Neural progenitor cell (in vitro differentiated cells): Measurements from ENCODE around the gene PCCB. TPM values are rescaled to one million over a fixed set of nuclear protein-coding genes. Genes with fewer than 3 reads are reported as not detected.

Experiments
- DNase-seq: peaks from one replicate; pipeline ENCODE4 v3.0.0-alpha.2; 2016; ENCODE audit warnings: low spot score
- H2AFZ ChIP-seq: fragments of 200-600 bp; sonication (generic); replicated peaks from 2 replicates; pipeline ENCODE4 v1.6.1; 2016; ENCODE audit warnings: antibody characterized with exemption
- H3F3A ChIP-seq: fragments of 200-600 bp; sonication (generic); 2 replicates; pipeline ENCODE4 v1.6.1; 2016; ENCODE audit warnings: antibody characterized with exemption, low read depth
- H3K27ac ChIP-seq: fragments of 200-600 bp; sonication (generic); 2 replicates; pipeline ENCODE4 v1.5.1; 2016; ENCODE audit warnings: mild to moderate bottlenecking
- H3K27me3 ChIP-seq: fragments of 200-600 bp; sonication (generic); 2 replicates; pipeline ENCODE4 v1.6.1; 2016; ENCODE audit warnings: mild to moderate bottlenecking, moderate library complexity
- H3K36me3 ChIP-seq: fragments of 200-600 bp; sonication (generic); 2 replicates; pipeline ENCODE4 v1.5.1; 2016
- H3K4me1 ChIP-seq: fragments of 200-600 bp; sonication (generic); 2 replicates; pipeline ENCODE4 v1.6.1; 2016; ENCODE audit warnings: mixed run types
- H3K4me2 ChIP-seq: fragments of 200-600 bp; sonication (generic); 2 replicates; pipeline ENCODE4 v1.6.1; 2016
- H3K4me3 ChIP-seq: fragments of 200-600 bp; sonication (generic); 2 replicates; pipeline ENCODE4 v1.5.1; 2016
- H3K79me2 ChIP-seq: fragments of 200-600 bp; sonication (generic); 2 replicates; pipeline ENCODE4 v1.6.1; 2016; ENCODE audit warnings: low read depth
- H3K9ac ChIP-seq: fragments of 200-600 bp; sonication (generic); 2 replicates; pipeline ENCODE4 v1.6.1; 2016
- H3K9me3 ChIP-seq: fragments of 200-600 bp; sonication (generic); 2 replicates; pipeline ENCODE4 v1.5.1; 2016; ENCODE audit warnings: low read depth
- H4K20me1 ChIP-seq: fragments of 200-600 bp; sonication (generic); 2 replicates; pipeline ENCODE4 v1.6.1; 2016; ENCODE audit warnings: low read depth
- H3K27ac Mint-ChIP-seq: 3 replicates; pipeline ENCODE4 v1.8.0; 2021; ENCODE audit warnings: mixed read lengths
- H3K27me3 Mint-ChIP-seq: 2 replicates; pipeline ENCODE4 v1.8.0; 2022; ENCODE audit warnings: low read depth, mild to moderate bottlenecking, inconsistent platforms, moderate library complexity, mixed read lengths; ENCODE audit not compliant: insufficient read depth
- H3K36me3 Mint-ChIP-seq: 3 replicates; pipeline ENCODE4 v1.8.0; 2021; ENCODE audit warnings: mixed read lengths
- H3K4me1 Mint-ChIP-seq: 3 replicates; pipeline ENCODE4 v1.8.0; 2021; ENCODE audit warnings: mixed read lengths
- H3K4me3 Mint-ChIP-seq: 3 replicates; pipeline ENCODE4 v1.8.0; 2021; ENCODE audit warnings: mild to moderate bottlenecking, moderate library complexity, mixed read lengths
- H3K9me3 Mint-ChIP-seq: 3 replicates; pipeline ENCODE4 v1.8.0; 2020; ENCODE audit warnings: mixed read lengths
- EZH2 ChIP-seq: fragments of 200-600 bp; sonication (generic); IDR thresholded peaks from 2 replicates; pipeline ENCODE4 v1.6.1; 2017; ENCODE audit warnings: antibody characterized with exemption, mild to moderate bottlenecking, moderate library complexity
- EZH2phosphoT487 ChIP-seq: fragments of 200-600 bp; sonication (generic); IDR thresholded peaks from 2 replicates; pipeline ENCODE4 v1.6.1; 2017; ENCODE audit warnings: antibody characterized with exemption
- total RNA-seq: library from RNA; depleted of rRNA; stranded (reverse); fragments of >200 nt; gene quantifications from 2 replicates; pipeline ENCODE4 v1.2.3, GENCODE V29; 2015; ENCODE audit warnings: low replicate concordance
- TF ChIP-seq, protein P1 (sequence below): fragments of 200-600 bp; sonication (generic); IDR thresholded peaks from 2 replicates; pipeline ENCODE4 v1.5.1; 2017; ENCODE audit warnings: antibody characterized with exemption, mild to moderate bottlenecking

Gene PCCB
- total RNA-seq, 1 donor from 2014 or later = 83.4 TPM

DNA sequence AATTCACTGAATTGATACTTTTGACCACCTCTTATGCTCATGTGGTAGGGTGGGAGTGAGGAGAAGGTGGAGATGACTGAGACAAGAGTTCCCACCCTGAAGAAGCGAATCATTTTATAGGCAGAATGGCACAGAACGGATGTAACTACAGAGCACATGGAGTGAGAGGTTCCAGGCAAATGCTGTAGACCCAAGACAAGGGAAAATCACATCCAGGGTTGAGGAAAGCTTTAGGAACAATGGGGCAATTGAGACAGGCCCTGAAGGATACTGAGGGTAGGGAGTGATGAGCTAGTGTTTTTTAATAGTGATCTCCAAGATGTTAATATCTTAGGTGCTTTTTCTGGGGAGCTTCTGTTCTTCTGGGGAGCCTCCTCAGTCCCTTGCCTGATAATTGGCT lies 8.1 kb downstream of the PCCB start:
- H3K9ac ChIP-seq = no peak overlapping the region
- H3K4me1 ChIP-seq = no peaks in the 10 kb centered on the region
- Mint-ChIP-seq H3K27ac (no peak overlapping the region), H3K4me3 (no peak overlapping the region), H3K36me3 (peaks cover 28% of the 10 kb centered on the region), H3K4me1 (no peaks in the 10 kb centered on the region), H3K9me3 (no peaks in the 10 kb centered on the region), H3K27me3 (peaks cover 2% of the 10 kb centered on the region)
- H3K4me2 ChIP-seq = no peak overlapping the region
- H4K20me1 ChIP-seq = no peaks in the 10 kb centered on the region
- TF ChIP-seq, protein P1, sequence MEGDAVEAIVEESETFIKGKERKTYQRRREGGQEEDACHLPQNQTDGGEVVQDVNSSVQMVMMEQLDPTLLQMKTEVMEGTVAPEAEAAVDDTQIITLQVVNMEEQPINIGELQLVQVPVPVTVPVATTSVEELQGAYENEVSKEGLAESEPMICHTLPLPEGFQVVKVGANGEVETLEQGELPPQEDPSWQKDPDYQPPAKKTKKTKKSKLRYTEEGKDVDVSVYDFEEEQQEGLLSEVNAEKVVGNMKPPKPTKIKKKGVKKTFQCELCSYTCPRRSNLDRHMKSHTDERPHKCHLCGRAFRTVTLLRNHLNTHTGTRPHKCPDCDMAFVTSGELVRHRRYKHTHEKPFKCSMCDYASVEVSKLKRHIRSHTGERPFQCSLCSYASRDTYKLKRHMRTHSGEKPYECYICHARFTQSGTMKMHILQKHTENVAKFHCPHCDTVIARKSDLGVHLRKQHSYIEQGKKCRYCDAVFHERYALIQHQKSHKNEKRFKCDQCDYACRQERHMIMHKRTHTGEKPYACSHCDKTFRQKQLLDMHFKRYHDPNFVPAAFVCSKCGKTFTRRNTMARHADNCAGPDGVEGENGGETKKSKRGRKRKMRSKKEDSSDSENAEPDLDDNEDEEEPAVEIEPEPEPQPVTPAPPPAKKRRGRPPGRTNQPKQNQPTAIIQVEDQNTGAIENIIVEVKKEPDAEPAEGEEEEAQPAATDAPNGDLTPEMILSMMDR = no peak
- TF ChIP-seq EZH2phosphoT487 (no peak), EZH2 (no peak)
- no peaks in the 10 kb centered on the region for H3K9me3 ChIP-seq
- no peaks in the 10 kb centered on the region for H3F3A ChIP-seq
- H3K27me3 ChIP-seq = no peaks in the 10 kb centered on the region
- no peak overlapping the region for H3K4me3 ChIP-seq
- DNase-seq = no peak
- no peak overlapping the region for H2AFZ ChIP-seq
- H3K36me3 ChIP-seq = peaks cover 12% of the 10 kb centered on the region
- no peak overlapping the region for H3K27ac ChIP-seq
- H3K79me2 ChIP-seq = peaks cover 21% of the 10 kb centered on the region

DNA sequence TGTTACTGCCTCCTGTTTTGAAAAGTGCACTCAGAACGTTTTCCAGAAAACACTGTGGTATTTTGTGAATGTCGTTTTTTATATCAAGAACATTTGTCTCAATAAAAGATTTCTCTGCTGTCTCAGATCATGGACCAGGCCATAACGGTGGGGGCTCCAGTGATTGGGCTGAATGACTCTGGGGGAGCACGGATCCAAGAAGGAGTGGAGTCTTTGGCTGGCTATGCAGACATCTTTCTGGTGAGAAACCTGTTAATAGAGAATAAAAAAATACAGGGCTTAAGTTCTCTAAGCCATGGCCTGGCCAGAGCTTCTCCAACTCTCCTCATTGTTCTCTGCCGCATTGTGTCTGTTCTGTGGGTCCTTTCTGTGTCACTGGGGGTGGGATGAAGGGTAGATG lies 11.7 kb downstream of the PCCB start:
- no peaks in the 10 kb centered on the region for H3K9me3 Mint-ChIP-seq
- Histone ChIP-seq H4K20me1 (no peaks in the 10 kb centered on the region), H3K27ac (peak overlapping the region; percentile 38), H3K4me3 (no peak overlapping the region), H2AFZ (no peak overlapping the region), H3K27me3 (no peaks in the 10 kb centered on the region), H3K36me3 (peaks cover 17% of the 10 kb centered on the region), H3K9me3 (no peaks in the 10 kb centered on the region), H3K79me2 (no peaks in the 10 kb centered on the region), H3K4me2 (no peak overlapping the region), H3F3A (no peaks in the 10 kb centered on the region), H3K9ac (no peak overlapping the region), H3K4me1 (no peaks in the 10 kb centered on the region)
- H3K4me3 Mint-ChIP-seq = no peak overlapping the region
- no peaks in the 10 kb centered on the region for H3K4me1 Mint-ChIP-seq
- TF ChIP-seq, protein P1 = no peak
- no peak for TF ChIP-seq EZH2
- TF ChIP-seq EZH2phosphoT487 = no peak
- DNase-seq = no peak
- peaks cover 29% of the 10 kb centered on the region for H3K36me3 Mint-ChIP-seq
- no peak overlapping the region for H3K27ac Mint-ChIP-seq
- H3K27me3 Mint-ChIP-seq = peaks cover under 1% of the 10 kb centered on the region

DNA sequence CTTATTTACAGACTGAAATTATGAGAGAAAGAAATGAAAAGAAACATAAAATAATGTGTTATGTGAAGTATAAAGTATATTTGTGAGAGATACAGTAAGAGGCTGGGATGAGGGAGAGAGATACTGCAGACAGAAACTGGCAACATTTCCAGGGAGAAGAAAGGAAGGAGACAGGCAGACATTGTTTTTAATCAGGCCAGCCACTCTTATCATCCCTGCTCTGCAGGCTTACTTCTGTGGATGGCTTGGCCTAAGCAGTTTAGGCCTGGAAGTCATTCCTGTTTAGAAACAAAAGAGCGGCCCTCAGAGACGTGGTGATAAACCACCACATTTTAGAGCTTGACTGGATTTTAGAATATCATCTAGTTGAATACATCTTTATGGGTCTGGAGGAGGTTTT lies 12.4 kb downstream of the PCCB start:
- no peaks in the 10 kb centered on the region for H3K9me3 Mint-ChIP-seq
- Histone ChIP-seq H3K27me3 (no peaks in the 10 kb centered on the region), H3F3A (no peaks in the 10 kb centered on the region), H3K4me3 (no peak overlapping the region), H3K27ac (peak overlapping the region; percentile 38), H3K9me3 (no peaks in the 10 kb centered on the region), H3K36me3 (peaks cover 17% of the 10 kb centered on the region), H2AFZ (no peak overlapping the region), H3K4me1 (no peaks in the 10 kb centered on the region), H4K20me1 (no peaks in the 10 kb centered on the region), H3K4me2 (no peak overlapping the region), H3K9ac (no peak overlapping the region), H3K79me2 (no peaks in the 10 kb centered on the region)
- H3K4me3 Mint-ChIP-seq = no peak overlapping the region
- H3K27me3 Mint-ChIP-seq = no peaks in the 10 kb centered on the region
- DNase-seq = no peak
- H3K36me3 Mint-ChIP-seq = peaks cover 26% of the 10 kb centered on the region
- TF ChIP-seq, protein P1 = no peak
- TF ChIP-seq EZH2phosphoT487 = no peak
- TF ChIP-seq EZH2 = no peak
- H3K4me1 Mint-ChIP-seq = no peaks in the 10 kb centered on the region
- no peak overlapping the region for H3K27ac Mint-ChIP-seq
